HUES6 (cell line): ENCODE data around the gene SIGLECL1.

Experiments
- H3K27ac ChIP-seq: 2 replicates; pipeline ENCODE4 v1.7.0; 2013; ENCODE audit warnings: low read depth, mild to moderate bottlenecking, low read length, inconsistent platforms
- H3K27me3 ChIP-seq: 2 replicates; pipeline ENCODE4 v1.6.1; 2013; ENCODE audit warnings: low read length; ENCODE audit not compliant: control insufficient read depth, insufficient read depth
- H3K36me3 ChIP-seq: 2 replicates; pipeline ENCODE4 v1.6.1; 2013; ENCODE audit warnings: low read length; ENCODE audit not compliant: control insufficient read depth, insufficient read depth
- H3K4me1 ChIP-seq: 2 replicates; pipeline ENCODE4 v1.6.1; 2013; ENCODE audit warnings: low read length; ENCODE audit not compliant: control insufficient read depth, insufficient read depth
- H3K4me3 ChIP-seq: 2 replicates; pipeline ENCODE4 v1.5.1; 2013; ENCODE audit warnings: low read depth, low read length
- H3K9ac ChIP-seq: one replicate; pipeline ENCODE4 v1.6.1; 2013; ENCODE audit warnings: mild to moderate bottlenecking, low read length
- H3K9me3 ChIP-seq: 2 replicates; pipeline ENCODE4 v1.6.1; 2013; ENCODE audit warnings: low read depth, low read length; ENCODE audit not compliant: control insufficient read depth, insufficient read depth

Gene SIGLECL1

DNA sequence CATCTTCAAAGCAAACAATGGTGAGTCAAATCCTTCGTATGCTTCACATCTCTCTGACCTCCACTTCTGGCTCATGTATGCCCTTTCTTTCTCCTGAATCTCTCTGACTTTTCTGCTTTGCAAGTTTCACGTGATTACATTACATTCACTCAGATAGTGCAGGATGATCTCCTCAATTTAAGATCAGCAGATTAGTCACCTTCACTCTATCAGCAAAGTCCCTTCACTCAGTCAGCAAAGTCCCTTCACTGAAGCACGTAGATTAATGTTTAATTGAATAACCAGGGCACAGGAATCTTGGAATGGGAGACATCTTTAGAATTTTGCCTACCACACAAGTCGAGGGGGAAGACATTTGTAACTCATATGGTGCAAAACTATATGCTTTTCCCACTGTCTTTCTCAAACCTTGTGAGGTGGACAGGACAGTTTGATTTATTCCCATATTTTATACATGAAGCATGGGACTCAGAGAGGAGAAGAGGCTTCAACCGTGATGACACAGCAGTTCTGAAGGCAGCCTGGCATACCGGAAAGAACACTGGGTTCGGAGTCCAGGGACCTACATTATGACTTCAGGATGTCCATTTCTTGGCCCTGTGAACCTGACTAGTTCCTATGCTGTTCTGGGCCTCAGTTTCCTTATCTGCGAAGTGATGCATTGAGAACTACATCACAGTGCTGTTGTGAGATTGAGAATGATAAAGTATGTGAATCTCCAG, 23.3 kb downstream of the SIGLECL1 start:
- Histone ChIP-seq H3K27ac (no peak overlapping the region), H3K36me3 (no peaks in the 10 kb centered on the region), H3K27me3 (no peaks in the 10 kb centered on the region), H3K9ac (no peak overlapping the region), H3K4me3 (no peak overlapping the region), H3K4me1 (no peaks in the 10 kb centered on the region), H3K9me3 (no peaks in the 10 kb centered on the region; the same call in 1 of the 2 replicates)

DNA sequence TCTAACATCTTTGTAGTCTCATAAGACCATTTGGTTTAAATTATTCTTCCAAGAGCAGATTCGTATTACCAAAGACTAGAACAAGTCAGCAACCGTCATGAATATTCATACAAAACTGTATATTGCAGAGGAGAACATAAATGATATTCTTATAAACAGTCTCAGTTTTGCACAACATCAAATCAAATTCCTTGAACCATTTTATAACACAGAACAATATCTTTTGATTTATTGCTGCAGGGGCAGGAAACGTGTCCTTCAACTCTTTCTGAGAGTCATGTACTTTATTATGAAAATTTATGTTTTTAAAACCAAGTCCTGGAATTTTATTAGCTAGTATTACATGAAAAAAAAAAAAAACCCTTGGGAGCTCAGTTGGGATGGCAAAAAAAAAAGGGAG, 26.2 kb downstream of the SIGLECL1 start:
- Histone ChIP-seq H3K4me1 (no peaks in the 10 kb centered on the region), H3K36me3 (no peaks in the 10 kb centered on the region), H3K27ac (no peak overlapping the region), H3K9me3 (peaks cover 17% of the 10 kb centered on the region), H3K27me3 (no peaks in the 10 kb centered on the region), H3K4me3 (no peak overlapping the region), H3K9ac (no peak overlapping the region)

DNA sequence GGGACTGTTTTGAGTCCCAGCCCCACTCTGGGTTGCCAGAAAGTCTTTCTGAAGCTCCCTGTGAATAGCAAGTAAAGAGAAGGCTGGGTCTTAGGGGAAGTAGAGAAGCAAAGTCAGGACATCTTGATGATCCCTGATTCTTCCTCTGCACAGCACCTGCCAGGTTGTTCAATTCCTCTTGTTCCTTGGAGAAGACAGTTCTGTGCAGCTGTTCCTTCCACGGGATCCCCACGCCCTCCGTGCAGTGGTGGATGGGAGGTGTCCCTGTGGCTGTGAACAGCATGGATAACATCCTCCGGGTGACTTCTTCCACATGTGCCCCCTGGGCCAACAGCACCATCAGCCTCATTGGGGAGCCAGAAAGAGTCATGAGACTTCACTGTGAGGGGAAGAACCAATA, 31.5 kb downstream of the SIGLECL1 start:
- no peak overlapping the region for H3K4me3 ChIP-seq
- no peaks in the 10 kb centered on the region for H3K4me1 ChIP-seq
- no peaks in the 10 kb centered on the region for H3K36me3 ChIP-seq
- peaks cover 21% of the 10 kb centered on the region for H3K9me3 ChIP-seq
- H3K27ac ChIP-seq, result no peak overlapping the region
- H3K9ac ChIP-seq, result no peak overlapping the region
- no peaks in the 10 kb centered on the region for H3K27me3 ChIP-seq

DNA sequence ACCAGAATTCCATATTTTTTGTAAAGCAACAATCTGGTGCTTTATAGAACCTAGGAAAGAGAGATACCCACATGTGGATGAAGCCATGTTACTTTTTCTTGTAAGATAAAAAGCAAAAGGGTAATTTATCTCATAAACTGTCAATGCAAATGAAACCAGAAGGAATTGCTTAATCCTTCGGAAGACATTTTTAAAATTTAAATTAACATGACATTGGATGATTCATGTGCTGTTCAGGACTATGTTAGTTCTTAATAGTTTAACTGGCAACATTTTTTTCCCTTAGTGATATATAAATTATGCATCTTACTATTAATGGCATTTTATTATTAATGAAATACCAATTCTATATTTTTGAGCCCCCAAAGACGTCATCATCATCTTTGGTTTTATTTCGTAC, 34.8 kb downstream of the SIGLECL1 start:
- H3K27ac ChIP-seq, result no peak overlapping the region
- H3K36me3 ChIP-seq, result no peaks in the 10 kb centered on the region
- no peak overlapping the region for H3K4me3 ChIP-seq
- no peaks in the 10 kb centered on the region for H3K27me3 ChIP-seq
- peaks cover 15% of the 10 kb centered on the region for H3K9me3 ChIP-seq
- no peaks in the 10 kb centered on the region for H3K4me1 ChIP-seq
- H3K9ac ChIP-seq, result no peak overlapping the region

DNA sequence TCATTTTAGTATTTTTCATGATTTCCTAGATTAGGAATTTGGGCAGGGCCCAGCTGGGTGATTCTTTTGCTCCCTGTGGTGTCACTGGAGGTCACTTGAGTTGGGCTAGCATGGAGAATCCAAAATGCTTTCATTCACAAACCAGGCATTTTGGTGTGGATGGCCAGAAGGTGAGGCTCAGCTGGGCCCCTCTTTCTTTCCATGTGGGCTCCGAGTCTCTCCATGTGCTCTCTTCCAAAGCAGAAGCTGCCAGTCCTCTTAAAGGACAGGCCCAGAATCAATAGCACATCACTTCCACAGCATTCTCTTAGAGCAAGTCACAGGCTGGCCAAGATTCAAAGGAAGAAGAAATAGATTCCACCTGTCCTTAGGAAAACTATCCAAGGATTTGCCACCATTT, 38.8 kb downstream of the SIGLECL1 start:
- no peak overlapping the region for H3K27ac ChIP-seq
- H3K9ac ChIP-seq, result no peak overlapping the region
- H3K4me1 ChIP-seq, result peaks cover 27% of the 10 kb centered on the region
- no peaks in the 10 kb centered on the region for H3K27me3 ChIP-seq
- peaks cover 10% of the 10 kb centered on the region for H3K9me3 ChIP-seq
- no peaks in the 10 kb centered on the region for H3K36me3 ChIP-seq
- no peak overlapping the region for H3K4me3 ChIP-seq

DNA sequence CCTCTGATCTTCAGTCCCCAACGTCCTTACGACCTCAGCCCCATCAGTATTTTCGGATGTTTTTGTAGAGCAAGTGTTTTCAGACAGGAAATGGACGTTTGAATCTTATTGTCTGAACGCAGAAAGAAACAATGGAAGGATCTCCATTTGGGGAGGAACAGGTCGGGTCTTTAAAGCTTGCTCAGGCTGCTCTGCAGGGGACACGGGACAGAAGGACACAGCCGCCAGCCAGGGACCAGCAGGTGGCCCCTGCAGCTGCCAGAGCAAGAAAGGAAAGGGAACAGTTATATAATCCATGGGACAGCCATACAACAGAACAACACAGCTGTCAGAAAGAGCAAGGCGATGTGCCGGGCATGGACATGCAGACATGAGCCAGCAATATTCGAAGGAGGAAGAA, 42.1 kb downstream of the SIGLECL1 start:
- peak overlapping the region; percentile 90; the same call in 1 of the 2 replicates for H3K27ac ChIP-seq

DNA sequence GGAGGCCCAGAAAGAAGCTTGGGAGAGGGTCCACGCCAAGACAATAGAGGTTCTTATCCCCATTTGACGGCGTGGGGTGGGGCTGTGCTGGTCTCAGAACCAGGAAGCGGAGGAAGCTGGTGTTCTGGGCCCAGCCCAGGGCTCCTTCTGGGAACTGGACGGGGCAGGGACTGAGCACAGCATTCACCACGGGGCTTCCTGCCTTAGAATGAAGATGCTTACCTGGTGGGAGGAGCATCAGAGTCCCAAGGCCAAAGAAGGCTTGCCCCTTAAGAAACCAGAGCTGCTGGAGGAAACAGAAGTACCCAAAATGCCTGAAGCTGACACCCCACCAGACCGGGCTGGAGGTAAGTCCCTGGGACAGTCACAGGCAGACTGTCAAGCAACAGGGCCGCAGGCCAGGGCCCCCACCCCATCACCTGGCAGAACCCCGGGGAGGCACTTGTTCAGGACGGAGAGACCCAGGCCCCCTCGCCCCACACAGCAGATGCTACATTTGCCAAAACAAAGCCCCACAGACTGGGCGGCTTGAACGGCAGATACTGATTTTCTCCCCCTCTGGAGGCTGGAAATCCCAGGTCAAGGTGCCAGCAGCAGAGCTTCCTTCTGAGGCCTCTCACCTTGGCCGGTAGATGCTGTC, 42.8 kb downstream of the SIGLECL1 start:
- peak overlapping the region; percentile 95 for H3K9ac ChIP-seq
- H3K36me3 ChIP-seq, result no peaks in the 10 kb centered on the region
- H3K27ac ChIP-seq, result peak overlapping the region; percentile 90
- peaks cover 49% of the 10 kb centered on the region for H3K4me1 ChIP-seq
- H3K9me3 ChIP-seq, result peaks cover 10% of the 10 kb centered on the region
- no peaks in the 10 kb centered on the region; the same call in 1 of the 2 replicates for H3K27me3 ChIP-seq
- peak overlapping the region; percentile 50 for H3K4me3 ChIP-seq

More for the DNA sequence above, 42.1 kb downstream of the SIGLECL1 start:
- Histone ChIP-seq H3K9me3 (peaks cover 10% of the 10 kb centered on the region), H3K4me1 (peaks cover 49% of the 10 kb centered on the region), H3K4me3 (peak overlapping the region; percentile 50), H3K9ac (peak overlapping the region; percentile 95), H3K36me3 (no peaks in the 10 kb centered on the region), H3K27me3 (no peaks in the 10 kb centered on the region; the same call in 1 of the 2 replicates)

DNA sequence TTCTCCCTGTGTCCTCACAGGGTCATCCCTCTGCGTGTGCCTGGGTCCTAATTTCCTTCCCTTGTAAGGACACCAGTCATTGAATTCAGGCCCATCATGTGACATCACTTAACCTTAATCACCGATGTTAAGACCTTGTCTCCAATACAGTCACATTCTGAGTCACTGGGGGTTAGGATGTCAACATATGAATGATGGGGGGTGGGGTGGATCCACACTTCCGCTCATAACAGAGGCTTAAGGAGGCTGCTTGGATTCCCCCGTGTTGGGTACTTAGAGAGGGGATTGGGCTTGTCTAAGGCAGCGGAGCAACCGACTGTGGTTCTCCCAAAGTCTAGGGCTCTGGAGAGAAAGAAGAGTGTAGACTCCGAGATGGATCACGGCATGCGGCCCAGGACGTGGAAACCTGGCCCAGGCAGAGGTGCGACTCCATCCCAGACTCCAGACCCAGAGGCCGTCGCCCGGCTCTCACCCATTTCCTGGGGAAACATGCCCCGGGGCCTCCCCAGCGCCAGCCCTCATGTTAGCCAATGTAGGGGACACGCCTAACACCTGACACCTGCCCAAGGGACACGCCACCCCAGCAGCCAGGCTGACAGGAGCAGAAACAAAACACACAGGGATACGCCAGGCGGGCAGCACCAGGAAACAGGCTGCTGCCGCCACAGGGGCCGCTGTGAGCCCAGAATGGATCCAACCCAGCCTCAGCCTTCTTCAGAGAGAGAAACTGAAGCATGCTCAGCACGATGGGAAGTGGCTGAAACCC, 43.5 kb downstream of the SIGLECL1 start:
- Histone ChIP-seq H3K27ac (peak overlapping the region; percentile 90), H3K27me3 (no peaks in the 10 kb centered on the region; the same call in 1 of the 2 replicates), H3K4me1 (peaks cover 49% of the 10 kb centered on the region), H3K36me3 (no peaks in the 10 kb centered on the region), H3K9me3 (peaks cover 10% of the 10 kb centered on the region), H3K4me3 (peak overlapping the region; percentile 50; the same call in 1 of the 2 replicates), H3K9ac (peak overlapping the region; percentile 95)

DNA sequence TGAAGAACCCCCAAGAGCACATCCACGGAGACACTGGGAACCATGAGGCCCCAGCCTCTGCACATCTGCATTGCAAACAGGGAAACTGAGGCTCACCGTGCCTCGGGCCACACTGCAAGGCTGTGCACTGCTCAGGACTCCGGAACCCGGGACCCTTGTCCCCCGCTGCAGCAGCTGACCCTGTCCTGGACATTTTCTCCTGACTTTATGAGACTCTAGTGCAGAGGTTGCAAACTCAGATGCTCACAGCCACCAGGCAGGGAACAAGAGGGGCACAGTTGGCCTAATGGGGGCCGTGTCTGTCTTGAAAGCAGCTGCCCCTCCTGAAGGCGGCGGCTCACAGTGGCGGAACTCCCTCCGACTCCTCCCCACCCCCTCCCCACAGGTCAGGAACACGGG, 44.1 kb downstream of the SIGLECL1 start:
- H3K9ac ChIP-seq, result peak overlapping the region; percentile 95
- no peaks in the 10 kb centered on the region for H3K36me3 ChIP-seq
- peak overlapping the region; percentile 50; the same call in 1 of the 2 replicates for H3K4me3 ChIP-seq
- peaks cover 6% of the 10 kb centered on the region; the same call in 1 of the 2 replicates for H3K9me3 ChIP-seq
- H3K27me3 ChIP-seq, result no peaks in the 10 kb centered on the region; the same call in 1 of the 2 replicates
- H3K27ac ChIP-seq, result peak overlapping the region; percentile 90; the same call in 1 of the 2 replicates
- peaks cover 49% of the 10 kb centered on the region for H3K4me1 ChIP-seq

DNA sequence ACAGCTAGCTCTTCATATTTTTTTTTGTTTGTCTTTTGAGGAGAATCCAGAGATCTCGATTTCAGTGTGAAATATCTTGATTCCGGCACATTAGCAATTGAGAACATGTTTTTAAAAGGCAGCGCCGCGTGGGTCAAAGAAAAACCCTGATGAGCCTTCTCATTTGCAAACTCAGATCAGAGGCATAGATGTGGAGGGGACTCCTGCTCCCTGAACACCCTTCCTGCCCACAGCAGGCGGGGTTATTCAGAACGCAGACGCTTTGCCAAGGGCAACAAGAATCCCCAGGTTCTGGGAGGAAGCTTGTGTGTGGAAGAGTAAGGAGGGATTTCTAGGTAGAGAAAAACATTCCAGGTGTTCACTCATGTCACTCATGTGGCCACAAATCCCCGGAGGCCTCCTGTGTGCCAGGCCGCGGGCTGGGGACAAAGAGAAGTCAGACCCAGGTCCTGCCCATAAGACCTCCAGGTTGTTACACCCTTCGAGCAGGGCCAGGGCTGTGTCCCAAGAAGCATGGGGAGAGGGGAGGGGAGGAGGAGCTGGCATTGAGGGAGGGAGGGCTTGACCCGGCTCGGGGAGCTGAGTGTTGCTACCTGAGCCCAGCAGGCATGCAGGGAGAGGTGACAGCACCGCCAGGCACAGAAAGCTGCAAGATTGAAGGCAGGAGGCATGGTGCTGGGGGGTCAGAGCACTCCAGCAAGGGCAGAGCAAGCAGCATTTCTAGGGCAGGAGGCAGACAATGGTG, 44.7 kb downstream of the SIGLECL1 start:
- Histone ChIP-seq H3K9ac (peak overlapping the region; percentile 95), H3K27ac (peak overlapping the region; percentile 90; the same call in 1 of the 2 replicates), H3K9me3 (peaks cover 4% of the 10 kb centered on the region; the same call in 1 of the 2 replicates), H3K4me3 (no peak overlapping the region; the same call in 1 of the 2 replicates), H3K4me1 (peaks cover 49% of the 10 kb centered on the region), H3K36me3 (no peaks in the 10 kb centered on the region), H3K27me3 (no peaks in the 10 kb centered on the region; the same call in 1 of the 2 replicates)
